ENCODE measurements around the gene CRY2. TPM values are rescaled to one million over a fixed set of nuclear protein-coding genes. Genes with fewer than 3 reads are reported as not detected.

CRY2 gene
- polyA plus RNA-seq, 1 donor (not counting 4 experiments of a cell fraction or from before 2014, with no cell fraction given), result 7.9 TPM

DNA sequence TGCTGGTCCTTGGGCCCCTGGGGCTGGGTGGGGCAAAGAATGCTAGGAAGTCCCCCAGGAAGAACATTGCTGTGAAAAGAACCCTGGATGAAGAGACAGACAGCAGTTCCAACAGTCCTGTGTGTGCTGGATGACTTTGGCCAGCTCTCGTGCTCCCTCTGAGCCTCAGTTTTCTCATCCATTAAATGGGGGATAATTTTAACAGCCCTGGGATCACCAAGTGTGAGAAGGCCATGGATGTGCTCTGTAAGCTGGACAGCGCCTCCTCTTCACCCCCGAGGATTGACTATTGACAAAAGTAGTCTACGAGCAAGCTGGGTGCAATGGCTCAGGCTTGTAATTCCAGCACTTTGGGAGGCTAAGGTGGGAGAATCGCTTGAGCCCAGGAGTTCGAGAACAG lies 77.7 kb downstream of the CRY2 start:
- Histone ChIP-seq H3K9me1 (ENCODE audit: control insufficient read depth, extremely low read depth, insufficient read depth, low read length) (peaks cover 5% of the 10 kb centered on the region), H3K27me3 (ENCODE audit: control insufficient read depth, extremely low read depth, insufficient read depth, low read length) (no peaks in the 10 kb centered on the region), H4K20me1 (ENCODE audit: control insufficient read depth, extremely low read depth, insufficient read depth, low read length) (no peaks in the 10 kb centered on the region), H3K79me2 (ENCODE audit: control insufficient read depth, insufficient read depth, low read length) (peaks cover 10% of the 10 kb centered on the region), H3K4me3 (ENCODE audit: control insufficient read depth in 2 of 3, extremely low read depth in 1 of 3, insufficient read depth in 2 of 3, low read depth in 1 of 3, low read length in 3 of 3) (no peak overlapping the region), H3K4me1 (ENCODE audit: control insufficient read depth, extremely low read depth, insufficient read depth, low read length) (peaks cover 29% of the 10 kb centered on the region), H3K4me2 (ENCODE audit: control insufficient read depth, extremely low read depth, insufficient read depth, low read depth, low read length) (no peak overlapping the region), H3K9me3 (ENCODE audit: control insufficient read depth, low read depth, low read length) (no peaks in the 10 kb centered on the region), H3K9ac (ENCODE audit: control insufficient read depth, extremely low read depth, insufficient read depth, low read length) (no peak overlapping the region), H2AFZ (ENCODE audit: control insufficient read depth, low read length) (no peak overlapping the region), H3K36me3 (ENCODE audit: control insufficient read depth in 2 of 2, extremely low read depth in 1 of 2, insufficient read depth in 2 of 2, low read length in 2 of 2) (peaks cover 0 to 11% of the 10 kb centered on the region in 2 experiments), H3K27ac (ENCODE audit: control insufficient read depth, insufficient read depth, low read length) (no peak overlapping the region)
- FAIRE-seq (no peak), DNase-seq (ENCODE audit: low read depth, low spot score) (no peak)
- TF ChIP-seq, protein P1, sequence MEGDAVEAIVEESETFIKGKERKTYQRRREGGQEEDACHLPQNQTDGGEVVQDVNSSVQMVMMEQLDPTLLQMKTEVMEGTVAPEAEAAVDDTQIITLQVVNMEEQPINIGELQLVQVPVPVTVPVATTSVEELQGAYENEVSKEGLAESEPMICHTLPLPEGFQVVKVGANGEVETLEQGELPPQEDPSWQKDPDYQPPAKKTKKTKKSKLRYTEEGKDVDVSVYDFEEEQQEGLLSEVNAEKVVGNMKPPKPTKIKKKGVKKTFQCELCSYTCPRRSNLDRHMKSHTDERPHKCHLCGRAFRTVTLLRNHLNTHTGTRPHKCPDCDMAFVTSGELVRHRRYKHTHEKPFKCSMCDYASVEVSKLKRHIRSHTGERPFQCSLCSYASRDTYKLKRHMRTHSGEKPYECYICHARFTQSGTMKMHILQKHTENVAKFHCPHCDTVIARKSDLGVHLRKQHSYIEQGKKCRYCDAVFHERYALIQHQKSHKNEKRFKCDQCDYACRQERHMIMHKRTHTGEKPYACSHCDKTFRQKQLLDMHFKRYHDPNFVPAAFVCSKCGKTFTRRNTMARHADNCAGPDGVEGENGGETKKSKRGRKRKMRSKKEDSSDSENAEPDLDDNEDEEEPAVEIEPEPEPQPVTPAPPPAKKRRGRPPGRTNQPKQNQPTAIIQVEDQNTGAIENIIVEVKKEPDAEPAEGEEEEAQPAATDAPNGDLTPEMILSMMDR (optimal IDR thresholded peaks at IDR 0.05 in 1 of 3, IDR thresholded peaks at IDR 0.05 in 1 of 3, conservative IDR thresholded peaks at IDR 0.05 in 1 of 3; ENCODE audit: extremely low read depth in 1 of 3, insufficient read depth in 2 of 3, low read length in 3 of 3), result no peak
- no peak for TF ChIP-seq EZH2 (IDR thresholded peaks at IDR 0.05; ENCODE audit: low read length)
- dilution Hi-C loops (cut with MboI; ENCODE audit: extremely low pct_ligation_motif_present, low sequenced_read_pairs), result no loop called here

GRCh38 chr11:45925550-45925949 lies 78.3 kb downstream of the CRY2 start:
- Histone ChIP-seq H3K27ac (ENCODE audit: control insufficient read depth, insufficient read depth, low read length) (no peak overlapping the region), H3K36me3 (ENCODE audit: control insufficient read depth in 2 of 2, extremely low read depth in 1 of 2, insufficient read depth in 2 of 2, low read length in 2 of 2) (peaks cover 0 to 11% of the 10 kb centered on the region in 2 experiments), H3K79me2 (ENCODE audit: control insufficient read depth, insufficient read depth, low read length) (peaks cover 10% of the 10 kb centered on the region), H3K9me3 (ENCODE audit: control insufficient read depth, low read depth, low read length) (no peaks in the 10 kb centered on the region), H2AFZ (ENCODE audit: control insufficient read depth, low read length) (no peak overlapping the region), H3K4me2 (ENCODE audit: control insufficient read depth, extremely low read depth, insufficient read depth, low read depth, low read length) (no peak overlapping the region), H3K27me3 (ENCODE audit: control insufficient read depth, extremely low read depth, insufficient read depth, low read length) (no peaks in the 10 kb centered on the region), H3K4me3 (ENCODE audit: control insufficient read depth in 2 of 3, extremely low read depth in 1 of 3, insufficient read depth in 2 of 3, low read depth in 1 of 3, low read length in 3 of 3) (no peak overlapping the region), H3K9me1 (ENCODE audit: control insufficient read depth, extremely low read depth, insufficient read depth, low read length) (peaks cover 5% of the 10 kb centered on the region), H3K4me1 (ENCODE audit: control insufficient read depth, extremely low read depth, insufficient read depth, low read length) (peaks cover 35% of the 10 kb centered on the region), H3K9ac (ENCODE audit: control insufficient read depth, extremely low read depth, insufficient read depth, low read length) (no peak overlapping the region), H4K20me1 (ENCODE audit: control insufficient read depth, extremely low read depth, insufficient read depth, low read length) (no peaks in the 10 kb centered on the region)
- TF ChIP-seq, protein P1 (optimal IDR thresholded peaks at IDR 0.05 in 1 of 3, IDR thresholded peaks at IDR 0.05 in 1 of 3, conservative IDR thresholded peaks at IDR 0.05 in 1 of 3; ENCODE audit: extremely low read depth in 1 of 3, insufficient read depth in 2 of 3, low read length in 3 of 3), result no peak
- no peak for TF ChIP-seq EZH2 (IDR thresholded peaks at IDR 0.05; ENCODE audit: low read length)
- FAIRE-seq (no peak), DNase-seq (ENCODE audit: low read depth, low spot score) (no peak)
- dilution Hi-C loops (cut with MboI; ENCODE audit: extremely low pct_ligation_motif_present, low sequenced_read_pairs), result no loop called here
